SHP77 (cell line): Measurements from ENCODE around the gene TNNT1.
"Not testable (repeated sequence)": the region's sequence is repeated elsewhere in the genome, so short reads cannot be mapped to it uniquely, and the experiment has no call there.

Source experiments
- DNase-seq, 2 experiments: peaks; one replicate each; lab custom pipeline; 2025; lab: John Stamatoyannopoulos, UW

Gene TNNT1

DNA sequence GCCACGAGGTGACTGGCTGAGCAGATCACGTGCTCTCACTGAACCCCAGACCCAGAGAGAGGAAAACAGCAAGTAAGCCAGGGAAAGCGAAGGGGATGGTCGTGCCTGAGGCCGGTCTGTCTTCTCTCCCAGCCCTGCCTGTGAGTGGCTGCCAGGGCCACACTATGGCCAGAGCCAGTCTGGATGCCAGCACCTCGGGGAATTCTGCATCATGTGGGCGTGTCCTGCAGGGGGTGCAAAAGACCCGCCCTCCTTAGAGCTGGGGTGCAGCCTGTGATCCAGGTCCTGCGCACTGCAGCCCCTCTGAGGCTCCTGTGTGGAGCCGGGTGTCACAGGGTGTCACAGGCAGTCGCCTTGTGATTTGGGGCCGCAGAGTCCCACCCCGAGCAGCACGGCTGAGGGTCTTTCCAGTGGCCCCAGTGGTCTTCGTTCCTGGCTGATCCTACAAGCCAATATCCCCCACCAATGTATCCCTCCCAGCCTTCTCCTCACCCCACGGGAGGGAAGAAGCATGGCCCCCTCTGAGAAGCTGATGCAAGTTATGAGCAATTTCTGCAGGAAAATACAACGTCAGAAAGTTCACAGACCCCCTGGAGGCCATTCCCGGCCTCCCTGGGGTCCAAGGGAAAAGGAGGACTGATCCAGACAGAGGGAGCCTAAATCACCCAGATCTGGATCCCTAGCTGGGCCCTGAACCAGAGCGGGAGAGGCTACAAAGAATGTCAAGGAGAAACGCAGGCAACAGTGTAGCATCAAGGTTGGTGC lies 39.3 kb downstream of the TNNT1 start:
- DNase-seq = no peak

DNA sequence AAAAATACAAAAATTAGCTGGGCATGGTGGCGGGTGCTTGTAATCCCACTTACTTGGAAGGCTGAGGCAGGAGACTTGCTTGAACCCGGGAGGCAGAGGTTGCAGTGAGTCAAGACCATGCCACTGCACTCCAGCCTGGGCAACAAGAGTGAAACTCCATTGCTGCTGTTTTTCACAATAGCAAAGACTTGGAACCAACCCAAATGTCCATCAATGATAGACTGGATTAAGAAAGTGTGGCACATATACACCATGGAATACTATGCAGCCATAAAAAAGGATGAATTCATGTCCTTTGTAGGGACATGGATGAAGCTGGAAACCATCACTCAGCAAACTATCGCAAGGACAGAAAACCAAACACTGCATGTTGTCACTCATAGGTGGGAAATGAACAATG lies 41.8 kb downstream of the TNNT1 start:
- not testable (repeated sequence) for DNase-seq

DNA sequence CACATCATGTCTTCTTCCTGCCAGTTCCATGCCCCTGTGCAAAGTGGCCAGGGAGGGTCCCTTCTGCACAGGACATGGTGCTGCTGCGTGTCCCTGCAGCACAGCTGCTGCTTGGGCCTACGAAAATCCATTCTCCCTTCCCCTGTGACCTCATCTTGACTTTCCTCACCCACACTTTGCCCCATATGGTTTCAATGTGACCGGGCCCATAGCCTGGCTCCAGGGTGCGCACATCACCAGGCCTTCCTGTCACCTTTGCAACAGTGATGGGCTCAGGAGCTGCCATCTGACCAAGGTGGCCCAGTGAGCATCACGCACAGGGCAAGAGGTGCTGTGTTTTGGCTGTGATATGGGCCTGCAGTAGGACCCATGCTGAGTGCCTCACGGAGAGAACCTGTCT lies 42.4 kb downstream of the TNNT1 start:
- DNase-seq = no peak

DNA sequence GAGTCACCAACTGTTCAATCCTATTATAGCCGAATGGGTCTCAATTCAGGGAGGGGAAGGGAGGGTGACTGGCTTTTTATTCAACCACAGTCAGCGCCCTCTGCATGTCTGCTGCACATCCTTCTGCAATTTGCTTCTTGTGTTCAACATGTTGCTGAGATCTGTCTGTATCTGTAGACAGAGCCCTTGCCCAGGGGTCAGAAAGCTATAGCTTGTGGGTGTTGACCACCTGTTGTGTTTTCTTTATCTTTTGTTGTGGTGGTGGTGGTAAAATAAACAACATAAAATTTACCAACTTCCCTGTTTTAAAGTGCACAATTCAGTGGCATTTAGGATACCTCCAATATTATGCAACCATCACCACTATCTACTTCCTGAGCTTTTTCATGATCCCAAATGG lies 43.8 kb downstream of the TNNT1 start:
- DNase-seq = no peak

DNA sequence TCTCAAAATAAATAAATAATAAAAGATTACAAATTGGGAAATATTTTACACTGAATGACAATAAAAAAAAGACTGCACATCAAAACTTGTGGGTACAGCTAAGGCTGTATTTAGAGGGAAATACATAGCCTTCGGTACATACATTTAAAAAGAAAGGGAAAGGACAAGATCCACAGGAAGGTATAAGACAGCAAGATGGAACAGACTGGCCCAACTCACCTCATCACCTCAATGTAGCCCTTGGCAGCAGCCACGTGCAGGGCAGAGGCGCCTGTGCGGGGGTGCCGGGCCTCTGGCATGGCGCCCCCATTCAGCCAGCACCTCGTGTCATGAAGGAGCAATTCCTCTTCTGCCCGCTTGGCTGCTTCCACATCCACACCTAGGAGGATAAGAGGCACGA lies 45.8 kb downstream of the TNNT1 start:
- no peak for DNase-seq

DNA sequence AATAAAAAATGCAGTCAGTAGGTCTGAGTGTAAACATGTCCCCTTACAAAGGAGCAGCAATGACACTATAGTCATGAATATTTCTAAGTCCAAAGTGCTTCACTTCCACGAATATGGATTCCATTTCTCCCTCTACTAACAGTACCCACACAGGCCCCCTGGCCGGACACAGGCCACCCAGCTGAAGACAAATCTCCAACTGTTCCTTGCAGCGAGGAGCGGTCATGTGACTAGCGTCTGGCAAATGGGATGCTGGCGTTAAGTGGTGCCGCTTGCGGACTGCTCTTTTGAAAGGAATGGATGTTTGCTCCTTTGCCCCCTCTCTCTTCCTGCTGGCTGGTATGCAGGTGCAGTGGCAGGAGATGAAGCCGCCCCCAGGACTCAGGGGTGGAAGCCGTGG lies 47.7 kb downstream of the TNNT1 start:
- no peak for DNase-seq

DNA sequence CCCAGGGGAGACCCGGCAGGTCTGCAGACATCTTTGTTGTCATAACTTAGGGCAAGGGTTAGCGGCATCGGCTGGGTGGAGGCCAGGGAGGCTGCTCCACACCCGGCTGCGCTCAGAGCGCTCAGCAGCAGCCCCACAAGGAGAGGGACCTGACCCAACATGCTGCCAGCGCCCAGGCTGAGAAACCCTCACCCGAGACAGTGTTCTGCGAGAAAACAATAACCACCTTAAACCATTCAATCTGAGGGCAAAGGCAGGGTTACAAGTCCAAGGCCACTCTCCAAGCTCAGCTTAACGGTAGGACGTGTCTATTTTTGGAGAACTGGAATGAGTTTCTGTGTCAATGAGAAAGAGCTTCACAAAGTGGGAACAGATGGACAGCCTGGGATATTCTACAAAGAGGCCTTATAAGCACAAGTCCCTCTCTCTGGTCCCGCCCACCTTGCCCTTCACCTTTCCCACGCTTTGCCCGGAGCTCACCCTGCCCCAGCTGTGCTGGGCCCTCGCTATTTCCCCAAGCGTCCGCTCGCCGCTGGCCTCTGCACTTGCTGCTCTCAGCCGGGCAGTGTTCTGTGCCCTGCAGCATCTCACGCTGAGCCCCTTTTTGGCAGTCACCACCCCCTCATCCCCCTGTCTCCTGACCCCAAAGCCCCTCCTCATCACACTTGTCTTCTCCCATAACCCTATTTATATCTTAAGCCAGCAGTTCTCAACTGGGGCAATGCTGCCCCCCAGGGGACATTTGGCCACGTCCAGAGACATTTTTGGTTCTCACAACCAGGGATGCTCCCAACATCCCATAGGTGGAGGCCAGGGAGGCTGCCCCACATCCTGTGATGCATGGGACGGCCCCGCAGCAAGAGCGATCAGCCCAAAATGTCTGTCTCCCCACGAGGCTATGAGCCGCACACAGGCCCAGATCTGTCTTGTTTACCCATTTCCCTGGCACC lies 49.2 kb downstream of the TNNT1 start:
- no peak for DNase-seq

DNA sequence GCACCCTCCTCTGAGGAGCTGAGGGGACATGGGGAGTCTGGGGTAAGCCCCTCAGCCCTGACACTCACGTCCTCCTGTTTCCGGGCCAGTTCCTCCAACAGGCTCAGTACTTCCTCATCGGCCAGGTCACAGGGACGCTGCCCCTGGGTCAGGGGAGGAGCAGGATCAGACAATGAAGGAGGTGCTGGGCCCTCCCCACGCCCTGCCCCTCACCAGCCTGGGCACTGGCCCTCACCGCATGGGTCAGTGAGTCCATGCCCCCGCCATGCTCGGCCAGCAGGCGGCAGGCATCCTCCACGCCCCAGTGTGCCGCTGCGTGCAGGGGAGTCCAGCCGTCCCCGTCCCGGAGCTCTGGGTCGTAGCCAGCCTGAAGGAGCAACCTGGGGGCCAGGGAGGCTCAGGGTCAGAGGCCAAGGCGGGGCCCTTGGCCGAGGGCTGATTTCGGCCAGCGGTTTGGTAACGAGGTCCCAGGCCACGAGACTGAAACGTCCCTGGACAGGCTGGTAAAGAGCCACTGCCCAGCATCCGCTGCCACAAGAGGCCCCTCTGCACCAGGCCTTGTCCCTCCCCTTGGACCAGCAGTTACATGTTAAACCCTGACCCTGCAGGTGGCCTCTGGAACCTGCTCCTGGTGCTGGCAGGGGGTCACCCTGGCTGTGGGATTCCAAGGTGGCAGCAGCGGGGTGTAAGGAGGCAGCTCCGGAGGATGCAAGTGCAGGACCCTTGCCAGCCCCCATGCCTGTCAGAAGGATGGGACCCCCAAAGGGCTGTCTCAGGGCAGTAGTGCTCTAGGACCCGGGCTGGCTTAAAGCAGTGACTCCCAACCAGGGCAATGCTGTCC lies 50.1 kb downstream of the TNNT1 start:
- DNase-seq = no peak

DNA sequence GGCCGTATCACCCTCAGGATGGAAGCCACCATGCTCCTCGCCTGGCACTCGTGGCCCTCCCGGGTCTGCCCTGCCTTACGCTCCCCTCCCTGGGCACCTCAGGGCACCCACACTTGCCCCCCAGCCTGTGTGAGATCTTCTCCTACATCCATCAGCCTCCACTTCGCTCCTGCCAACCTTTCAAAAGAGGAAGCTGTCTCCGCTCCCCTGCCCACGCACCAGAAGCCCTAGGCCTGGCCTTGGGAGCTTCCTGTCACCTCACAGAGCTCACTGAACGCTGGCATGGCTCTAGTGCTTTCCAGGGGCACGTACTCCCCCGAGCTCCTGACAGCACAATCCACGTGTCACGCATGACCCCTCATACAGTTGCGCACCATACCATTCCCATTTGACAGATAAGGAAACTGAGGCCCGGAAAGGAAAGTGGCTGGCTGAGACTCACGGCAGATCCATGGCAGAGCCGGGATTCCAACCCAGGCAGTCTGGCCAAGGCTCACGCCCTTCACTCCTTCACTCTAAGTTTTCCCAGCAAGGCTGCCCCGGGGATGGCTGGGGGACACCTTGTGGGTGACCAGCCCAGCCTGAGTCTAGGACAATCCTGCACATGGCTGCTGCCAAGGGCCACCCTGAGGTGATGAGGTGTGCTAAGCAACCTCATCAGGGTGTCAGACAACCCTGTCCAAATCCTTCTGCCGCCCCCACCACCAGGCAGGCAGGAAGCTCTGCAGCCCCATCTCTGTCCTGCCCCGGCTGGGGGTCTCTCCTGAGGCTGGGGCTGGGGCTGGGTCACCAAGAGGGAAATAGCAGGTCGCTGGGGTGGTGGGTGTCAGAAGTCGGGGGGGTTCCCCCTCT lies 50.9 kb downstream of the TNNT1 start:
- no peak for DNase-seq

DNA sequence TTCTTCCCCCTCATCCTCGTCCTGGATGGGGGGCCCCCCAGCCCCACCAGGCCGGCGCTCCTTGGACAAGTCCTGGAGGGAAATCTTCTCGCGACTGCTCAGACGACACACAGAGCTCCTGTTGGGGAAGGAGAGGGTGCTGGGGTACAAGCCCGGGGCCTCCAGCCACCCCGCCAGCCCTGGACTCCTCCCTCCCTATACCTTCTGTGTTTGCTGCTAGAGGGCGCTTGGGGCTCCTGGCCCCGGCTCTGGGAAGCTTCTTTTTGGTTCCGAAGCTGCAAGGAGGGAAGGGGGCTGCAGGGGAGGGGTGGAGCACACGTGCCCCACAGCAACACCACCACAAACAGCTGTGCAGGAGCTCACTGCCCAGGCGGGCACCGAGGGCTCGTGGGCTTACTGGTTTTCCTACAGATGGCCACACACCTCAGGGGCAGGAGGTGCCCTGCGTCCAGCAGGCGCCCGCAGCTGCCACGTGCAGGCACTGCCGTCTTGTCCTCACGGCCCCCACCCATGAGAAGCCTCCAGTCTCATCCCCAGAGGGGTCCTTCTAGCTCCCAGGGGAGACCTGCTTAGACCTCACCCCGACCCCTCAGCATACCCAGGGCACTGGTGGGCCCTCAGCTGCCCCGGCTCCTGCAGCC lies 52.8 kb downstream of the TNNT1 start:
- DNase-seq = no peak

DNA sequence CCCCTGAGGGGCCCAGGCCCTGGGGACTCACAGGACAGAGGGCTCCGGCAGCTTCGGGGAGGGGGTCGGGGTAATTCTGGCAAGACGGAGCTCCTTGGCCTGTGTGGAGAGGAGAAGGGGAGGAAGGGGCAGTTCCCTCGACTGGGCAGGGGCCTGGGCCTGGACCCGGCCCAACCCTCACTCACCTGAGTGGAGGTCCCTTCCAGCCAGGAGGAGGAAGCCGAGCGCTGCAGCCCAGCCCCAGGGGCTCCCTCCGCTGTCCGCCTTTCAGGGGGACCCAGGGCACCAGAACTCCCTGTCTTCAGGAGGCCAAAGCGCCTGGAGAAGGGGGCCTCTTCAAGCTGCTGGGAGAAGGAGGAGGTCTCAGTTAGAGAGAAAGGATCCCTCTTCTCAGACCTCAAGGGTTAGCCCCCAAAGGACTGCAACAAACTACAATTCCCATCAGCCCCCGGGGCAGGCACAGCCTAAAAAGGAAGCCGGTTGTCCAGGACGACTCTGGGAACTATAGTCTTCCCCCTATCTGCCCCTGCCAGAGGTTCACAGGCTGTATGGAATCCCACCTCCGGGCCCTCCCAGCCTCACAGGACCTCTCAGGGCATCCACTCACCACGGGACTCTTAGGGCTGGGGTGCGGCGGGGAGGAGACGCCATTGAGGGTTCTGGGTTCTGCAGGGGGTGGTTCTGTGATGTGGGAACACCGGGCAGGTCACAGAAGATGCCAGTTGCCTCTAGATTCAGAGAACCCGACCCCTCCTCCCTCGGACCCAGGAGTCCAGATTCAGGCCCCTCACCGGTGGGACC lies 53.5 kb downstream of the TNNT1 start:
- DNase-seq = no peak

DNA sequence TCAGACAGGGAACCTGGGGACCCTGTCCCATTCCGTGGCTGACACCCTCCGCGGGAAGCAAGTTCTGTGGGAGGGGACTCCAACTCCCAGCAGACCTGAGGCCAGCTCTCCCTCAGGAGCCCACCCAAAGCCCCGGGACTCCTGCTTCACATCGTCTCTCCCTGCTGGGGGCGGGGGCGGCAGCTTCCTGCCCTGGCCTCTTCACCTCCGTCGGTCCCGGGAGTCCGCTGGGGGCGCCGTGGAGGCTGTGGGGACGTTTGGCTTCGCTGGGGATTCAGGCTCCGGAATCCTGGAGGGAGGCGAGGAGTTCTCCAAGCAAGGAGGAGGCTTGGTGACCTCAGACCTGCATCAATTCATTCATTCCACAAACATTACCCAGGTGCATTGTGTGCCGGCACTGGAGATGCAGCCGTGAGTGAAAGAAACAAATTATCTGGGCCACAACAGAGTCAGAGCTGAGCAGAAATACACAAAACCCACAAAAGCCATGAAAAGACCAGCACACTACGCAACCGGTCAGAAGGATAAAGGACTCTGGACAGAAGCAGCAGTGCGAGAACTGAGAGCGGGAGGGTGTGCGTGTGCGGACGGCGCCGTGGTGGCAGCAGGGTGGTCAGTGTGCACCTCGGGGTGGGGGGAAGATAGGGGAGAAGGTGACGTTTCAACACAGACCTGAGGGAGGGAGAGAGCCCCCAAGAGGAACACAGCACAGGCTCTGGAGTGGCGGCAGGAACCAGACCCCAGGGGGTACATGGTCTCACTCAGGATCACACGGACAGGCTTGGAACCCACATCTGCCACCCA lies 54.3 kb downstream of the TNNT1 start:
- DNase-seq = no peak

DNA sequence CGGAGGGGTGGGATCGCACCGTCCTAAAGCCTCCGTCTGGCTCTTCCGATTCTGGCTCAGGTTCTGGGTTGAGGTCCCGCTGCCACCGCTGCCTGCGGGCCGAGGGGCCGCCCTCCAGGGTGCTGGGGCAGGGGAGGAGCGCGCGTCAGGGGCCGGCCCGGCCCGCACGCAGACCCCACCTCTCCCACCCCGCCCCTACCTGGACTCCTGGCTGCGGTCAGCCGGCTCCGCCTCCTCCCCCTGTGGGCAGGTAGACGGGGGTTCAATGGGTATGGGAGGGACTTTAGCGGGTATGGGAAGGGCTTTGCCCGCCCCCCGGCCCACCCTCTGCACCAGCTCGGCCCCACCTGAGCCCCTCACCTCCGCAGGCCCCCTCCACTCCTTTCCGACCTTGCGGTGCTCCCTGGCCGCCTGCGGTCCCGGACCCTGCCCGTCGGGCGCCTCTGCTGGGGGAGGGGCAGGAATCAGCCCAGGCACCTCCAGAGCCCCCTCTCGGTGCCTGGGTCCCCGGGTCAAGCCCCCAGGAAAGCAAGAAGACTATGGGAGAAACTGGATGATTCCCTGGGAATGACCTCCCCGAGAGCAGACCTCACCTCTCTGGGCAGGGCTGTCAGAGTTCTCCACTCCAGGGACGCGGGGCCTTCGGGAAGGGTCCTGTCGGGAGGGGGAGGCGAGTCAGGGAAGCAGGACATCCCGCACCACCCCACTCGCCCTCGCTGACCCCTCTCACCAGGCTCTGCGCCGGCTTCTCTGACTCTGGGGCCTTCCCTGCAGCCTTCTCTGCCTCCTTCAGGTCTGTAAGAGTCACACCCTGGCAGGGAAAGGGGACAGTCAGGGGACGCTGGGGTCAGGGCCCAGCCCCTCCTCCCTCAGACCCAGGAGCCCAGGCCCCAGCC lies 56.3 kb downstream of the TNNT1 start:
- no peak for DNase-seq

DNA sequence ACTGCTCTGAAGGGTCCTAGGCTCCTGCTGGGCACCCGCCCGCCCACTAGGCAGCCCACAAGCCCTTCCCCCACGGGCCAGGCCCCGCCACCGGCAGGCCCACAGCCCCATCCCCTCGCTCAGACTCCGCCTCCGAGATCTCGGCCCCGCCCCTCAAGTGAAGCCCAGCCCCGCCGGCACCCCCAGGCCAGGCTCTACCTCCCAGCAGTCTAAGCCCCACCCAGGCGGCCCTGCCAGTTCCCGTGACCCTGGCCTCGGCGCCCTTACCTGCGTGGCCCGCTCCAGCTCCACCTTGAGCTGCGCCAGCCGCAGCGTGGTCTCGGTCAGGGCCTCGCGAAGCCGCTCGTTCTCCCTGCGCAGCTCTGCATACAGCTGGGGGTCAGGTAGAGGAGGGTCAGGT lies 57.1 kb downstream of the TNNT1 start:
- DNase-seq = no peak

DNA sequence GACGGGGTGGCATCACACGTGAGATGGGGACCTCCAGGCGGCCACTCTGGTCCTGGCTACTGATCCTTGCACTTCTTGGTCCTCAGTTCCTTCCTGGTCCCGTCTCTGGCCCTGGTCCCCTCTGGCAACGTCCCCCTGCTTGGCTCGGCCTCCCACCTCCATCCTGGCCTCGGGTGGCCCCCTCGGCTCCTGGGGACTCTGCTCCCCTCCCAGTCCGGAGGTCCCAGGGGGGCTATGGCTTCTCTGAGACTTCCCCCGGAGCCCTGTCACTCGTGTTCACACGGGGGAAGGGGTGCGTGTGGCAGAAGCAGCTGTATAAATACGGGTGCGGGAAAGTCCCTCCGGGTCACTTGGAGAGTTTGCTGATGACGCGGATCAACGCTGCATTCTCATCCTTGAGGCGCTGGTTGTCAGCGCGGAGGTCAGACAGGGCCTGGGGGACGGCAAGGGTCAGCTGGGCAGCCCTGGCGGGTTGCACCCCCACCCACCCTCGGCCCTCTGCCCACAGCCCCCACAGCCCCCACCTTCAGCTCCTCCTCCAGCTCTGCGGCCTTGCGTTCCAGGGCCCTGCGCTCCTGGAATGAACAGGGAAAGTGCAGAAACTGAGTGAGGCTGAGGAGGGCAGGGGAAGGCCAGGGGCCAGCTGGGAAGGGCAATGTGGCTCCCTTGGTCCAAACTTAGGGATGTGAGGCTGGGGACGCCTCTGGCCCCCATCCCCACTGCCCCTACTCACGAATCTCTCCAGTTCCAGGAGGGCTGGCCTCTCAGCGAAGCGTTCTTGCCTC lies 57.7 kb downstream of the TNNT1 start:
- DNase-seq = no peak

DNA sequence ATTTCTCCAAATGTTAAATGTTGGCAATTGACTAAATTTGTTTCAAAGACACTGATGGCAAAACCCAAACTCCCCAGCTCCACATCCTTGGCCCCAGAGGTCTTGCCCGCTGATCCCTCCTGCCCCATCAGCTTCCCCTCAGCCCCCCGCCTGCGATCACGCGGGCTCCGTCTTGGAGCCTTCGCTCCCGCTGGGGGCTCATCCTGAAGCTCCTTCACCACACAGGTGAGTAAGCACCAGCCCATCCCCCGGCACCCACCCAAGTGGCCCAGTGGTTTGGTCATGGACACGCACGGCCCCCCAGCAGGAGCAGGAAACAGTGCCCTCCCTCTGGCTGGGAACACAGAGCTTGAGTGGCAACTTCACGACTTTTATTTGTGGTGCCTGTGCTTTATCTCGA lies 58.4 kb downstream of the TNNT1 start:
- no peak for DNase-seq

DNA sequence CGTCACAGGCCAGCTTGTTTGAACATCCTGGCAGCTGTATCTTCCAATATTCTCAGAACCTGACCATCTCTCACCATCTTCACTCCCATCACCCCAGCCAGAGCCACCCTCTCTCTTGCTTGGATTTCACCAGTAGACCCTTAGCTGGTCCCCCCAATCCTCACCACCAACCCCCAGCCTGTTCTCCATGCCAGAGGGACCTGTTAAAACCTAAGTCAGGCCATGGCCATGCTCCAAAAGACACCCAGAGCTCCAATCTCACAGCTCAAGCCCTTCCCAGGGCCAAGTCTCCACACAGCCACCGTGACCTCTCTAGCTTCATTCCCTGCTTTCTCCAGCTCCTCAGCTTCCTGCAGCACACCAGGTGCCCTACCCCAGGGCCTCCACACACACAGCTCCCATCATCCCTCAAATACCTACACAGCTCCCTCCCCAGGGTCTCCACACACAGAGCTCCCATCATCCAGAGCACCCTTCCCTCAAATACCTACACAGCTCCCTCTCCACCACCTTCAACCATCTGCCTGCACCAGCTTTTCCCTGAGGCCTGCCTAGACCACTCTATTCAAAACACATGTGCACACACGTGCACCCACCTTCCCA lies 59.6 kb downstream of the TNNT1 start:
- no peak for DNase-seq
